Bronchial epithelial cell (primary cell): Measurements from ENCODE around the gene EGFR. TPM values are rescaled to one million over a fixed set of nuclear protein-coding genes. Genes with fewer than 3 reads are reported as not detected.

Source experiments
- DNase-seq: peaks from one replicate; pipeline ENCODE4 v3.0.0-alpha.2; 2010; ENCODE audit warnings: low read depth
- FAIRE-seq: peaks from 2 replicates; lab custom pipeline; 2011; peaks lifted over from hg19 to GRCh38; lab: Jason Lieb, UNC
- H3K27me3 ChIP-seq: 2 replicates; pipeline ENCODE4 v1.5.1; 2011; ENCODE audit warnings: low read length; ENCODE audit not compliant: control insufficient read depth, insufficient read depth
- H3K36me3 ChIP-seq: 2 replicates; pipeline ENCODE4 v1.5.1; 2011; ENCODE audit warnings: low read length; ENCODE audit not compliant: control insufficient read depth, insufficient read depth
- H3K4me3 ChIP-seq: 2 replicates; pipeline ENCODE4 v1.5.1; 2011; ENCODE audit warnings: mild to moderate bottlenecking, low read depth, low read length, control low read depth
- total RNA-seq: library from RNA; depleted of rRNA; stranded (reverse); fragments of >200 nt; gene quantifications from 2 replicates; pipeline ENCODE4 v1.2.1, GENCODE V29; 2014
- TF ChIP-seq, protein P1 (sequence below): IDR thresholded peaks from 2 replicates; pipeline ENCODE4 v1.5.1; 2011; ENCODE audit warnings: mild to moderate bottlenecking, moderate library complexity, low read length, control low read depth, inconsistent platforms; ENCODE audit not compliant: insufficient read depth, severe bottlenecking

The EGFR gene
- total RNA-seq, 1 donor from 2014 or later: 137 TPM

GRCh38 chr7:55105952-55106351 is 87.1 kb downstream of the EGFR start:
- DNase-seq: no peak
- no peaks in the 10 kb centered on the region for H3K27me3 ChIP-seq
- peak; percentile 7 for FAIRE-seq
- peaks cover 8% of the 10 kb centered on the region for H3K36me3 ChIP-seq
- TF ChIP-seq, protein P1, sequence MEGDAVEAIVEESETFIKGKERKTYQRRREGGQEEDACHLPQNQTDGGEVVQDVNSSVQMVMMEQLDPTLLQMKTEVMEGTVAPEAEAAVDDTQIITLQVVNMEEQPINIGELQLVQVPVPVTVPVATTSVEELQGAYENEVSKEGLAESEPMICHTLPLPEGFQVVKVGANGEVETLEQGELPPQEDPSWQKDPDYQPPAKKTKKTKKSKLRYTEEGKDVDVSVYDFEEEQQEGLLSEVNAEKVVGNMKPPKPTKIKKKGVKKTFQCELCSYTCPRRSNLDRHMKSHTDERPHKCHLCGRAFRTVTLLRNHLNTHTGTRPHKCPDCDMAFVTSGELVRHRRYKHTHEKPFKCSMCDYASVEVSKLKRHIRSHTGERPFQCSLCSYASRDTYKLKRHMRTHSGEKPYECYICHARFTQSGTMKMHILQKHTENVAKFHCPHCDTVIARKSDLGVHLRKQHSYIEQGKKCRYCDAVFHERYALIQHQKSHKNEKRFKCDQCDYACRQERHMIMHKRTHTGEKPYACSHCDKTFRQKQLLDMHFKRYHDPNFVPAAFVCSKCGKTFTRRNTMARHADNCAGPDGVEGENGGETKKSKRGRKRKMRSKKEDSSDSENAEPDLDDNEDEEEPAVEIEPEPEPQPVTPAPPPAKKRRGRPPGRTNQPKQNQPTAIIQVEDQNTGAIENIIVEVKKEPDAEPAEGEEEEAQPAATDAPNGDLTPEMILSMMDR: no peak
- no peak overlapping the region for H3K4me3 ChIP-seq

DNA sequence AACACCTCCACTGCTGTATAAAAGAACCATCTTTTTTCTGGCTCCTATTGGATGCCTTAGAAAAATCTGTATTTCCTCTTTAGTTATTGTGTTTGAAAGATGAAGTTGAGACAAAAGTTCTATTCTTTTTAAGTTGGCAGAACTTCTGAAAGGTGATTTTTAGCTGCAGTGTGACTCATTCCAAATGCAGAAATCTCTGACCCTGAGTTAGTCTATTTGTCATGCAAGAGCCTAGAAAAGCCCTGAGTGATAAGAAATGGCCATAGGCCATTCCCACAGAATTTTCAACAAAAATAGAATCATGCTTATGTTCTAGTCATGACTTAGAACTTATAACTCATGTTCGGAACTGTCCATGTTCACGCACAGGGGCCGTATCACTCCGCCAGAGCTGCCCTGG is 89.1 kb downstream of the EGFR start:
- FAIRE-seq (no peak), DNase-seq (peak; percentile 75)

GRCh38 chr7:55108401-55108800 is 89.6 kb downstream of the EGFR start:
- TF ChIP-seq, protein P1: no peak
- FAIRE-seq (peak; percentile 32), DNase-seq (peak; percentile 44)
- H3K36me3 ChIP-seq: peaks cover 13% of the 10 kb centered on the region
- no peak overlapping the region for H3K4me3 ChIP-seq
- H3K27me3 ChIP-seq: no peaks in the 10 kb centered on the region

More for the DNA sequence above, 89.1 kb downstream of the EGFR start:
- TF ChIP-seq, protein P1: no peak
- no peaks in the 10 kb centered on the region for H3K27me3 ChIP-seq
- H3K36me3 ChIP-seq: peaks cover 13% of the 10 kb centered on the region
- no peak overlapping the region for H3K4me3 ChIP-seq

DNA sequence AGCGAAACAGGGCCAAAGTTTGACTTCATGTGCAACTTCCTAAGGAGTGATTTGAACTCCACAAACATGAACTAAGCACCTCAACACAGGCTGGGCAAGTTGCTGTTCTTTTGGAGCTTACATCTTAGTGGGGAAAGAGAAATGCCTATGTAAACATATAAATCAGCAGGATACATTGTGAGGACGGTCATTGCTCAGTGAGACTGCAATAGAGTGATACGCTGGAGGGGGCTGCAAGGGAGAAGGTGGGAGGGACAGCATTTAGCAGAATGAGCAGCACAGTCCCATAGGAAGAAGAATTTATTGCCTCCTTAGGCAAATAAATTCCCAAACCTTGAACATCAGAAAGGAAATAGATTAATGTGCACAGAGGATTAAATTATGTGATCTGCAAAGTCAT is 90.0 kb downstream of the EGFR start:
- Histone ChIP-seq H3K4me3 (no peak overlapping the region), H3K36me3 (peaks cover 15% of the 10 kb centered on the region), H3K27me3 (no peaks in the 10 kb centered on the region)
- TF ChIP-seq, protein P1: no peak
- FAIRE-seq (no peak), DNase-seq (peak; percentile 52)

GRCh38 chr7:55109404-55110167 is 90.8 kb downstream of the EGFR start:
- no peaks in the 10 kb centered on the region for H3K27me3 ChIP-seq
- no peak overlapping the region for H3K4me3 ChIP-seq
- FAIRE-seq (peak; percentile 97), DNase-seq (peak; percentile 99)
- H3K36me3 ChIP-seq: peaks cover 12% of the 10 kb centered on the region
- TF ChIP-seq, protein P1: no peak
